Activated B cell treated with CpG ODN at 0.5 μM for 24 hours (primary cell): ENCODE results near the gene LRP2. TPM values are rescaled to one million over a fixed set of nuclear protein-coding genes. Genes with fewer than 3 reads are reported as not detected.

Experiments used
- ATAC-seq: fragments of 200-7000 bp; cut with Tn5 transposase; one replicate; pipeline ENCODE4 v1.10.0; 2021; ENCODE audit warnings: low read depth, mild to moderate bottlenecking, moderate library complexity
- CTCF ChIA-PET: fragments of 350-600 bp; sonication (Branson Sonifier 250); formaldehyde crosslinking; loops from one replicate; lab custom pipeline; 2021; ENCODE audit warnings: antibody characterized with exemption; lab: Charles Lee
- POLR2A ChIA-PET: fragments of 350-600 bp; sonication (Branson Sonifier 250); formaldehyde crosslinking; loops from one replicate; lab custom pipeline; 2021; ENCODE audit warnings: antibody characterized with exemption; lab: Charles Lee
- DNase-seq: peaks from one replicate; pipeline ENCODE4 v3.0.0; 2022
- H3K27ac Mint-ChIP-seq: one replicate; pipeline ENCODE4 v1.8.0; 2020; ENCODE audit warnings: mixed read lengths
- H3K27me3 Mint-ChIP-seq: one replicate; pipeline ENCODE4 v1.8.0; 2021; ENCODE audit warnings: mixed read lengths
- H3K36me3 Mint-ChIP-seq: one replicate; pipeline ENCODE4 v1.8.0; 2021; ENCODE audit warnings: low read depth, mixed read lengths
- H3K4me1 Mint-ChIP-seq: one replicate; pipeline ENCODE4 v1.8.0; 2021; ENCODE audit warnings: mixed read lengths
- H3K4me3 Mint-ChIP-seq: one replicate; pipeline ENCODE4 v1.8.0; 2020; ENCODE audit warnings: mild to moderate bottlenecking, mixed read lengths
- H3K9me3 Mint-ChIP-seq: one replicate; pipeline ENCODE4 v1.8.0; 2020; ENCODE audit warnings: mixed read lengths
- intact Hi-C: fragments of 100-400 bp; cut with micrococcal nuclease; formaldehyde crosslinking; loops from one replicate; pipeline ENCODE4 v1.15.1; 2024
- total RNA-seq: library from RNA; stranded (reverse); gene quantifications from 2 replicates; pipeline ENCODE4 v1.2.3, GENCODE V29; 2022
- TF ChIP-seq, protein P1 (sequence below): fragments of 200-600 bp; IDR thresholded peaks from one replicate; pipeline ENCODE4 v1.8.0; 2022; ENCODE audit warnings: antibody characterized with exemption, mild to moderate bottlenecking

Gene LRP2
- total RNA-seq, 1 donor from 2014 or later: not detected

DNA sequence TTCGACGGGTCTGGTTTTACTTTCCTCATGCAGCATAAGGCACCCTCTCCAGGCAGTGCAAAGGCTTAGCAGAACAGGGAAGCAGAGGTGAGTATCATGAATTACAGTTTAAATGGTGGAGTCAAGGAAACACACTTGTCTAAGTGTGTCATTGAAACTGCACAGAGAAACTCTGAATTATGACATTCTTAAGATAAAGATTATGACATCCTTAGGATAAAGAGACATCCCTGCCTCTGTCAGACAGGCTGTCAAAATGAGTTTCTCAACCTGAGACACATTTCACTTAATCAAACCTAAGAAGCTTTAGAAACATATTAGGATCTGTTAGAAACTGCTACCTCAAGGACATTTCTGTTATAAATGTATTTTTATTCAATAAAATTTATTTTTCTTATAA, 179.8 kb downstream of the LRP2 start:
- intact Hi-C loops: no loop called here
- H3K4me3 Mint-ChIP-seq: no peak overlapping the region
- TF ChIP-seq, protein P1, sequence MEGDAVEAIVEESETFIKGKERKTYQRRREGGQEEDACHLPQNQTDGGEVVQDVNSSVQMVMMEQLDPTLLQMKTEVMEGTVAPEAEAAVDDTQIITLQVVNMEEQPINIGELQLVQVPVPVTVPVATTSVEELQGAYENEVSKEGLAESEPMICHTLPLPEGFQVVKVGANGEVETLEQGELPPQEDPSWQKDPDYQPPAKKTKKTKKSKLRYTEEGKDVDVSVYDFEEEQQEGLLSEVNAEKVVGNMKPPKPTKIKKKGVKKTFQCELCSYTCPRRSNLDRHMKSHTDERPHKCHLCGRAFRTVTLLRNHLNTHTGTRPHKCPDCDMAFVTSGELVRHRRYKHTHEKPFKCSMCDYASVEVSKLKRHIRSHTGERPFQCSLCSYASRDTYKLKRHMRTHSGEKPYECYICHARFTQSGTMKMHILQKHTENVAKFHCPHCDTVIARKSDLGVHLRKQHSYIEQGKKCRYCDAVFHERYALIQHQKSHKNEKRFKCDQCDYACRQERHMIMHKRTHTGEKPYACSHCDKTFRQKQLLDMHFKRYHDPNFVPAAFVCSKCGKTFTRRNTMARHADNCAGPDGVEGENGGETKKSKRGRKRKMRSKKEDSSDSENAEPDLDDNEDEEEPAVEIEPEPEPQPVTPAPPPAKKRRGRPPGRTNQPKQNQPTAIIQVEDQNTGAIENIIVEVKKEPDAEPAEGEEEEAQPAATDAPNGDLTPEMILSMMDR: no peak
- ChIA-PET CTCF (no interaction called here), POLR2A (no interaction called here)
- H3K27me3 Mint-ChIP-seq: no peaks in the 10 kb centered on the region
- ATAC-seq (no peak), DNase-seq (no peak)
- no peak overlapping the region for H3K27ac Mint-ChIP-seq
- H3K4me1 Mint-ChIP-seq: peaks cover 2% of the 10 kb centered on the region
- no peaks in the 10 kb centered on the region for H3K36me3 Mint-ChIP-seq
- H3K9me3 Mint-ChIP-seq: no peaks in the 10 kb centered on the region

- POLR2A ChIA-PET: no interaction called here
- DNase-seq (no peak), ATAC-seq (no peak)
- TF ChIP-seq, protein P1: no peak
- H3K4me3 Mint-ChIP-seq: no peak overlapping the region
- peaks cover 2% of the 10 kb centered on the region for H3K4me1 Mint-ChIP-seq
- CTCF ChIA-PET: no interaction called here
- no peaks in the 10 kb centered on the region for H3K9me3 Mint-ChIP-seq
- peaks cover 2% of the 10 kb centered on the region for H3K27me3 Mint-ChIP-seq
- H3K36me3 Mint-ChIP-seq: no peaks in the 10 kb centered on the region
- no peak overlapping the region for H3K27ac Mint-ChIP-seq
- intact Hi-C loops: no loop called here
Measured at GRCh38 chr2:169178804-169179390, 183.4 kb downstream of the LRP2 start.

DNA sequence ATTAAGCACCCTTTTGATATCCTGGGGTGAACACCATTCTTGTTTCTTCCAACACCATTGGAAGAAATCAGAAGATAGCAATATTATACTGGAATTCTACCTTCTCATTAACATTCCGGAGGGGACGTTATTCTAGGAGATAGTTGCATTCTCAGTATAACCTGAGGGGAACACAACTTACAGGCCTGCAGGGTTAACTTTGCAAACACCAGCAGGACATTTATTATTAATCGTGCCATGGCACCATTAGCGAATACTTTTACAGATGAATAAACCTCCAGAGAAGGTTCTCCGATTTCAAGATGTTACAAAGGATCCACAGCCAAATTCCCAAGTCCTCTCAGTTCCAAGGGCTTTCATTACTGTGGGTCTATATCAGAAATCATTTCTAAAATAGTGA, 184.0 kb downstream of the LRP2 start:
- no peak overlapping the region for H3K4me3 Mint-ChIP-seq
- no peaks in the 10 kb centered on the region for H3K9me3 Mint-ChIP-seq

DNA sequence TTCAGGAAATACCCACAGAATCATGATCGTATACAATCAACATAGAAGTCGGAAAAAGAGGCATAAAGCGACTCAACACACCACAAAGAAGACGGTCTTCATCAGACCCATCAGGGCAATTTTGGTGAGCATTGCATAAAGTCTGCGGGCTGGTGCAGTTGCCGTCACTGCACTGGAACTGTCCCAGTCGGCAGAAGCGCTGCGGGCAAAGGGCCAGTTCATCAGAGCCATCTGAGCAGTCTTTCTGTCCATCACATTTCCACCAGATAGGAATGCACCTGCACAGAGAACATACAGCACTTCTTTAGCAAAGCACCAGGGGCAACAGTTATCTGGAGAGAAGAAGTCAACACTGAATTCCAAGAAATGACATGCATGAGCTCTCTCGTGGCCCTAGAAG, 187.2 kb downstream of the LRP2 start:
- Mint-ChIP-seq H3K9me3 (no peaks in the 10 kb centered on the region), H3K27me3 (peaks cover 4% of the 10 kb centered on the region), H3K27ac (no peak overlapping the region), H3K4me3 (no peak overlapping the region), H3K4me1 (no peaks in the 10 kb centered on the region), H3K36me3 (no peaks in the 10 kb centered on the region)
- CTCF ChIA-PET: no interaction called here
- DNase-seq: no peak
- TF ChIP-seq, protein P1: no peak
- POLR2A ChIA-PET: no interaction called here
- ATAC-seq: no peak
- intact Hi-C loops: no loop called here

More for the DNA sequence above, 184.0 kb downstream of the LRP2 start:
- Mint-ChIP-seq H3K36me3 (no peaks in the 10 kb centered on the region), H3K27ac (no peak overlapping the region), H3K4me1 (peaks cover 2% of the 10 kb centered on the region), H3K27me3 (peaks cover 2% of the 10 kb centered on the region)
- intact Hi-C loops: no loop called here
- ChIA-PET CTCF (no interaction called here), POLR2A (no interaction called here)
- DNase-seq (no peak), ATAC-seq (no peak)
- TF ChIP-seq, protein P1: no peak

GRCh38 chr2:169173876-169174275, 188.5 kb downstream of the LRP2 start:
- POLR2A ChIA-PET: no interaction called here
- Mint-ChIP-seq H3K4me1 (no peaks in the 10 kb centered on the region), H3K27me3 (peaks cover 4% of the 10 kb centered on the region), H3K9me3 (no peaks in the 10 kb centered on the region), H3K4me3 (no peak overlapping the region), H3K27ac (no peak overlapping the region), H3K36me3 (no peaks in the 10 kb centered on the region)
- DNase-seq (no peak), ATAC-seq (no peak)
- CTCF ChIA-PET: no interaction called here
- TF ChIP-seq, protein P1: no peak
- intact Hi-C loops: no loop called here
